LoVo (cell line): ENCODE measurements around the gene MEGF11.
"Not testable (repeated sequence)": the region's sequence is repeated elsewhere in the genome, so short reads cannot be mapped to it uniquely, and the experiment has no call there.

Experiments used
- DNase-seq: peaks from one replicate; pipeline ENCODE4 v3.0.0-alpha.2; 2016; ENCODE audit warnings: low spot score

The MEGF11 gene

GRCh38 chr15:65885668-65886218 is 367.8 kb downstream of the MEGF11 start:
- no peak for DNase-seq

- DNase-seq: no peak
Observed at GRCh38 chr15:65884511-65884910, 369.0 kb downstream of the MEGF11 start.

- no peak for DNase-seq
Observed at GRCh38 chr15:65883571-65883970, 370.0 kb downstream of the MEGF11 start.

GRCh38 chr15:65881766-65882434 is 371.6 kb downstream of the MEGF11 start:
- DNase-seq: no peak

- no peak for DNase-seq
Observed at GRCh38 chr15:65877749-65878148, 375.8 kb downstream of the MEGF11 start.

GRCh38 chr15:65875458-65875857 is 378.1 kb downstream of the MEGF11 start:
- no peak for DNase-seq

- DNase-seq: no peak
Observed at GRCh38 chr15:65873256-65873655, 380.3 kb downstream of the MEGF11 start.

GRCh38 chr15:65872596-65872995 is 381.0 kb downstream of the MEGF11 start:
- not testable (repeated sequence) for DNase-seq

- not testable (repeated sequence) for DNase-seq
Observed at GRCh38 chr15:65871886-65872285, 381.7 kb downstream of the MEGF11 start.

- DNase-seq: peak; percentile 66
Observed at GRCh38 chr15:65870889-65871533, 382.5 kb downstream of the MEGF11 start.

GRCh38 chr15:65869954-65870871 is 383.3 kb downstream of the MEGF11 start:
- peak; percentile 65 for DNase-seq

GRCh38 chr15:65869126-65869953 is 384.2 kb downstream of the MEGF11 start, which contains the start of gene RAB11A:
TSS of gene RAB11A (plus strand) at chr15:65869491. CDS start at chr15:65869586, 95 bp downstream.
- DNase-seq: peak; percentile 99

- no peak for DNase-seq
Observed at GRCh38 chr15:65868546-65869125, 384.9 kb downstream of the MEGF11 start.

- not testable (repeated sequence) for DNase-seq
Observed at GRCh38 chr15:65867933-65868332, 385.6 kb downstream of the MEGF11 start.

GRCh38 chr15:65867244-65867643 is 386.3 kb downstream of the MEGF11 start:
- no peak for DNase-seq

- DNase-seq: no peak
Observed at GRCh38 chr15:65863106-65863505, 390.4 kb downstream of the MEGF11 start.

GRCh38 chr15:65862682-65863081 is 390.9 kb downstream of the MEGF11 start:
- peak; percentile 20 for DNase-seq

GRCh38 chr15:65857718-65858402 is 395.7 kb downstream of the MEGF11 start:
- no peak for DNase-seq

- peak; percentile 70 for DNase-seq
Observed at GRCh38 chr15:65856821-65857455, 396.6 kb downstream of the MEGF11 start.

- DNase-seq: no peak
Observed at GRCh38 chr15:65851981-65852380, 401.6 kb downstream of the MEGF11 start.
